Measurements from ENCODE around the gene FN3KRP. TPM values are rescaled to one million over a fixed set of nuclear protein-coding genes. Genes with fewer than 3 reads are reported as not detected.

FN3KRP gene
- total and polyA plus RNA-seq, 2 of the 13 experiments (the other 11 are each of a cell fraction or from before 2014, with no cell fraction given), result 22.4 to 28.2 TPM

GRCh38 chr17:82681547-82681946, 35.0 kb upstream of the FN3KRP start:
- Histone ChIP-seq H3K27ac (ENCODE audit: extremely low read length, insufficient read depth, low read length) (no peak overlapping the region), H3K79me2 (ENCODE audit: insufficient read depth, low read length) (no peaks in the 10 kb centered on the region), H3K4me2 (ENCODE audit: low read depth, low read length) (no peak overlapping the region), H3K36me3 (replicated peaks in 1 of 2; ENCODE audit: control insufficient read depth in 1 of 2, insufficient read depth in 2 of 2, low read length in 2 of 2) (no peaks in the 10 kb centered on the region), H4K20me1 (ENCODE audit: insufficient read depth, low read length) (no peaks in the 10 kb centered on the region), H3K27me3 (ENCODE audit: control insufficient read depth in 1 of 2, insufficient read depth in 2 of 2, low read length in 2 of 2) (no peaks in the 10 kb centered on the region), H3K4me3 (replicated peaks in 1 of 3; ENCODE audit: insufficient read depth in 1 of 3, low read depth in 2 of 3, low read length in 3 of 3) (no peak overlapping the region), H3K4me1 (ENCODE audit: insufficient read depth, low read length) (peaks cover 27% of the 10 kb centered on the region), H2AFZ (ENCODE audit: low read length) (no peak overlapping the region), H3K9me3 (ENCODE audit: low read length) (peaks cover 8% of the 10 kb centered on the region), H3K9ac (ENCODE audit: insufficient read depth, low read depth, low read length) (no peak overlapping the region)
- in situ Hi-C loops (cut with HindIII; ENCODE audit: extremely low pct_ligation_motif_present, low pct_unique_long_range_greater_than_20kb) (no loop called here), intact Hi-C loops (cut with micrococcal nuclease; ENCODE audit: unreplicated experiment) (no loop called here)
- ChIA-PET CTCF (ENCODE audit: low intra/inter-chr PET ratio, low total read pairs) (no interaction called here), POLR2A (no interaction called here)
- WGBS (ENCODE audit: low lambda C conversion rate), result 79% methylated on average over 3 of the region's 3 CpGs
- DNase-seq (ENCODE audit: low spot score) (no peak), ATAC-seq (no peak), FAIRE-seq (no peak)
- no TSS peak for BruUV-seq (replicated peaks)
- TF ChIP-seq NFYC (CRISPR knock-in tag; IDR thresholded peaks at IDR 0.05) (no peak), JUNB (CRISPR knock-in tag; IDR thresholded peaks at IDR 0.05; ENCODE audit: borderline replicate concordance) (no peak), RERE (CRISPR knock-in tag; IDR thresholded peaks at IDR 0.05; ENCODE audit: low read depth) (no peak), FUBP1 (CRISPR knock-in tag; IDR thresholded peaks at IDR 0.05; ENCODE audit: borderline replicate concordance) (no peak), PPARG (CRISPR knock-in tag; conservative IDR thresholded peaks at IDR 0.05) (no peak)
- TF ChIP-seq, protein P1, sequence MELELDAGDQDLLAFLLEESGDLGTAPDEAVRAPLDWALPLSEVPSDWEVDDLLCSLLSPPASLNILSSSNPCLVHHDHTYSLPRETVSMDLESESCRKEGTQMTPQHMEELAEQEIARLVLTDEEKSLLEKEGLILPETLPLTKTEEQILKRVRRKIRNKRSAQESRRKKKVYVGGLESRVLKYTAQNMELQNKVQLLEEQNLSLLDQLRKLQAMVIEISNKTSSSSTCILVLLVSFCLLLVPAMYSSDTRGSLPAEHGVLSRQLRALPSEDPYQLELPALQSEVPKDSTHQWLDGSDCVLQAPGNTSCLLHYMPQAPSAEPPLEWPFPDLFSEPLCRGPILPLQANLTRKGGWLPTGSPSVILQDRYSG (CRISPR knock-in tag; IDR thresholded peaks at IDR 0.05), result no peak
- TF ChIP-seq, protein P2, sequence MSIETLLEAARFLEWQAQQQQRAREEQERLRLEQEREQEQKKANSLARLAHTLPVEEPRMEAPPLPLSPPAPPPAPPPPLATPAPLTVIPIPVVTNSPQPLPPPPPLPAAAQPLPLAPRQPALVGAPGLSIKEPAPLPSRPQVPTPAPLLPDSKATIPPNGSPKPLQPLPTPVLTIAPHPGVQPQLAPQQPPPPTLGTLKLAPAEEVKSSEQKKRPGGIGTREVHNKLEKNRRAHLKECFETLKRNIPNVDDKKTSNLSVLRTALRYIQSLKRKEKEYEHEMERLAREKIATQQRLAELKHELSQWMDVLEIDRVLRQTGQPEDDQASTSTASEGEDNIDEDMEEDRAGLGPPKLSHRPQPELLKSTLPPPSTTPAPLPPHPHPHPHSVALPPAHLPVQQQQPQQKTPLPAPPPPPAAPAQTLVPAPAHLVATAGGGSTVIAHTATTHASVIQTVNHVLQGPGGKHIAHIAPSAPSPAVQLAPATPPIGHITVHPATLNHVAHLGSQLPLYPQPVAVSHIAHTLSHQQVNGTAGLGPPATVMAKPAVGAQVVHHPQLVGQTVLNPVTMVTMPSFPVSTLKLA (IDR thresholded peaks at IDR 0.05), result no peak
